Measurements from ENCODE around the gene EBF4. TPM values are rescaled to one million over a fixed set of nuclear protein-coding genes. Genes with fewer than 3 reads are reported as not detected.

The EBF4 gene
- polyA plus RNA-seq, 1 experiment, result 0.60 TPM

DNA sequence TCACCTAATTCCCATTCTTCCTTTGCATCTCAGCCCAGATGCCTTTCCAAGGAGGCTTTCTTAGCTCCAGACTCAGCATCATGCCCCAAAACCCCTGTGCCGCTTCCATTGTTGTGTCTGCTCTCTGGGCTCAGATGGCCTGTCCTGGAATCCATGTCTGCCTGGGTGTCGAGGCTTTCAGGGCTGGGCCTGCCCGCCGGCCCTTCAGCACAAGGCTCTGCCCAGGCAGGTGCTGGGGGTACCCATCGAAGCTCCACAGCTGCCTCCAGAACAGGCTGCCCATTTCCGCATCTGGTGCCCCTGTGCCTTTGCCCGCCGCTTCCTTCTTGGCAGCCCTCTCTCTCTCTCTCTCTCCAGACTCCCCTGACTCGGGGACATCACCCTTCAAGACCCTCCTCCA, 106.7 kb downstream of the EBF4 start:
- ChIA-PET CTCF (no interaction called here), POLR2A (no interaction called here)
- DNase-seq (ENCODE audit: low read depth, low spot score), result no peak
- peaks cover 5% of the 10 kb centered on the region for H3K9me3 ChIP-seq (ENCODE audit: control insufficient read depth, insufficient read depth, low read length)
- TF ChIP-seq, protein P1, sequence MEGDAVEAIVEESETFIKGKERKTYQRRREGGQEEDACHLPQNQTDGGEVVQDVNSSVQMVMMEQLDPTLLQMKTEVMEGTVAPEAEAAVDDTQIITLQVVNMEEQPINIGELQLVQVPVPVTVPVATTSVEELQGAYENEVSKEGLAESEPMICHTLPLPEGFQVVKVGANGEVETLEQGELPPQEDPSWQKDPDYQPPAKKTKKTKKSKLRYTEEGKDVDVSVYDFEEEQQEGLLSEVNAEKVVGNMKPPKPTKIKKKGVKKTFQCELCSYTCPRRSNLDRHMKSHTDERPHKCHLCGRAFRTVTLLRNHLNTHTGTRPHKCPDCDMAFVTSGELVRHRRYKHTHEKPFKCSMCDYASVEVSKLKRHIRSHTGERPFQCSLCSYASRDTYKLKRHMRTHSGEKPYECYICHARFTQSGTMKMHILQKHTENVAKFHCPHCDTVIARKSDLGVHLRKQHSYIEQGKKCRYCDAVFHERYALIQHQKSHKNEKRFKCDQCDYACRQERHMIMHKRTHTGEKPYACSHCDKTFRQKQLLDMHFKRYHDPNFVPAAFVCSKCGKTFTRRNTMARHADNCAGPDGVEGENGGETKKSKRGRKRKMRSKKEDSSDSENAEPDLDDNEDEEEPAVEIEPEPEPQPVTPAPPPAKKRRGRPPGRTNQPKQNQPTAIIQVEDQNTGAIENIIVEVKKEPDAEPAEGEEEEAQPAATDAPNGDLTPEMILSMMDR (IDR thresholded peaks at IDR 0.05; ENCODE audit: low read depth, low read length), result no peak
- peak overlapping the region; percentile 66 for H3K4me3 ChIP-seq (ENCODE audit: low read depth, low read length)
- H3K27me3 ChIP-seq (ENCODE audit: control insufficient read depth, insufficient read depth, low read length), result peaks cover 46% of the 10 kb centered on the region
- no peak overlapping the region for H3K27ac ChIP-seq (ENCODE audit: low read depth, low read length)

DNA sequence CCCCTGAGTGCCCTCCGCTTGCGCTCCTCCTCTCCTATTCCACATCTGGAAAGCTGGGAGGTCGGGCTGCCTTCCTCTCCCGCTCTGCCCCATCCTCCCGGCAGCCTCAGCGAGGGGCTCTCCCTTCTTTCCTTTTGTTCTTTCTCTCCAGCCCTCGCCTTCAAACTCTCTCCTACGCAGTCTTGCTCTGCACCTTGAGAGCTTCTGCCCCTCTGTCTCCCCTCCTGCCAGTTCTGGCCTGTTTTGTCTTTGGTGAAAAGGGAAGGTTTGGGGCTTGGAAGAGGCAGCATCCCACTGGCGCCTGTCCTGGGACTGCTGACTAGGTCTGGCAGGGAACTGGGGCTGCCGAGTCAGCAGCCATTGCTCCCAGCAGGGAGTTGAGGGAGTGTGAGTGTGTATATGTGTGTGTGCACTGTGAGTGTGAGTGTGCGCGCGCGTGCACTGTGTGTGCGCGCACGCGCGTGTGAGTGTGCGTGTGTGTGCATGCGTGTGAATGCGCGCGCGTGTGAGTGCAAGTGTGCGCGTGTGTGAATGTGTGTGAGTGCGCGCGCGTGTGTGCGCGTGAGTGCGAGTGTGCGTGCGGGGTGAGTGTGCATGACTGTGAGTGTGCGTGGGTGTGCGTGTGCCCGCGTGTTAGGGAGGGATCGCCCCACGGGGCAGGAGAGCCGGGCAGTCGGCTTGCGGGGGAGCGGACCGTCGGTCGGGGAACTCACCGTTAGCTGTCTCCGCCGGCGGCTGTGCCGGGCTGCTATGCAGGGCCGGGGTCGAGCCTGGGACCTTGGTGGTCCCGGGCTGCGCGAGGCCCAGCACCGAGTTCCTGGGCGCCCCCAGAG, 107.3 kb downstream of the EBF4 start:
- ChIA-PET POLR2A (no interaction called here), CTCF (interaction anchor here (1.2 kb wide), 1 partner anchor 52 kb away, joined by 5 read pairs; no protein-coding TSS in a partner anchor)
- Histone ChIP-seq H3K4me3 (ENCODE audit: low read depth, low read length) (peak overlapping the region; percentile 66), H3K27ac (ENCODE audit: low read depth, low read length) (no peak overlapping the region), H3K9me3 (ENCODE audit: control insufficient read depth, insufficient read depth, low read length) (peaks cover 5% of the 10 kb centered on the region), H3K27me3 (ENCODE audit: control insufficient read depth, insufficient read depth, low read length) (peaks cover 53% of the 10 kb centered on the region)
- DNase-seq (ENCODE audit: low read depth, low spot score), result no peak
- TF ChIP-seq, protein P1 (IDR thresholded peaks at IDR 0.05; ENCODE audit: low read depth, low read length), result no peak

DNA sequence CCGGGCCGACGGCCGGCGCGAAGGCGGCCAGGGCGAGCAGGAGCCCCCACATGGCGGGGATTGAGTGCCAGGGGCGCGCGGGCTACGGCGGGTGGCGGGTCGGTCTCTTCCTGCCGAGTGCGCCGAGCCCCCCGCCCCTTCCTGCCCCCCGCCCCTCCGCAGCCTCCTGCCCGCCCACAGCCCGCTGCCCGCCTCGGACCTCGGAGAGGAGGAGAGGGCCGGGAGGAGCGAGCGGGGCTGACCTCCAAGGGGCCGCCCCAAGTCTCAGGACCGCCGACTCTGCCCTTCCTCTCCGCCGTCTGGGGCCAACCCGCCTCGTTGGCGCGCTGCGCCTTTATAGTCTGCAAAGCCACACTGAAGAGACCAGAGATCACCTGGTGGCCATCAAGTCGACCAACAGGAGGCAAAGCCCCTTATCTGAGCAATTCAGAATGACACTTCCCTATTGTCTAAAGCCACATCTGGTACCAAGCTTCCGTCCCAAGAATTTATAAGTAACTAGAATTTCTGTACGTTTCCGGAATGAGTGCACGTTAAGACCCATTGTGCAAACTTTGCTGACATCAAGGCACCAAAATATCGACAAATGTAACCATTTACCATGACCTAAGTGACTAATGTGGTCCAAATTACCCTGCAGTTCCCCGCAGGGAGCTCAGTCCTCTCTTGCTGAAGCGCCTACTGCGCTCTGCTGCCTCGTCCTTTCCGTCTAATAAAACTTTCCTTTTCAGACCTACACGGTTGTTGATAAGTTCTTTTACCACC, 108.1 kb downstream of the EBF4 start, which contains the start of gene CPXM1:
CPXM1 (minus strand) TSS at position 107 of the 765 bp plus-strand sequence; CDS start at position 52, 55 bp downstream.
- CTCF ChIA-PET, result interaction anchor here (1.2 kb wide), 1 partner anchor 51 kb away, joined by 5 read pairs; no protein-coding TSS in a partner anchor
- DNase-seq (ENCODE audit: low read depth, low spot score), result no peak
- POLR2A ChIA-PET, result interaction anchor here (0.6 kb wide), 1 partner anchor 13 kb away, joined by 3 read pairs; no protein-coding TSS in a partner anchor
- TF ChIP-seq, protein P1 (IDR thresholded peaks at IDR 0.05; ENCODE audit: low read depth, low read length), result no peak
- no peak within 1 kb of the TSS for H3K27ac ChIP-seq (ENCODE audit: low read depth, low read length)
- H3K4me3 ChIP-seq (ENCODE audit: low read depth, low read length), result peak within 1 kb of the TSS; percentile 66
- H3K9me3 ChIP-seq (ENCODE audit: control insufficient read depth, insufficient read depth, low read length), result peaks cover 5% of the 10 kb centered on the region
- peaks cover 61% of the 10 kb centered on the region for H3K27me3 ChIP-seq (ENCODE audit: control insufficient read depth, insufficient read depth, low read length)

DNA sequence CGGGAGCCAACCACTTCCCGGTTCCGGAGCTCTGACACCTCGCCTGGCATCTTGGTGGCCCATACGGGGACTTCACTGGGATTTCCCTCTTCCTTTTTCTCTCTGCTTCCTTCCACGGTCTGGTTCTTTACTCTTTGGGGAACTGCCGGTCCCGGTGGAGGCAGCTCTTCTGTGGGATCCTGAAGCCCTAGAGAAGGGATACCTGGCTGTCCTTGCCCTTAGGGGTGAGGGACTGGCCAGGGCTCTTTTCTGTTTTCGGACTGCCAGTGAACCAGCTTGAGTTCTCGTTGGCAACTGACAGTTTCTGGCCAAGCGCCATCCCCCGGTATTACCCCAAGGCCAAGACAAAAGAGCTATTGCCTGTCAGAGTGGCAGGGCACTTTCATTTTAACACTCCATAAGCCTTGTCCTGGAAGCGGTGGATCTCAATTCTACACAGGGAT, 108.7 kb downstream of the EBF4 start:
- no peak overlapping the region for H3K27ac ChIP-seq (ENCODE audit: low read depth, low read length)
- H3K9me3 ChIP-seq (ENCODE audit: control insufficient read depth, insufficient read depth, low read length), result peaks cover 5% of the 10 kb centered on the region
- TF ChIP-seq, protein P1 (IDR thresholded peaks at IDR 0.05; ENCODE audit: low read depth, low read length), result no peak
- ChIA-PET CTCF (interaction anchor here (1.2 kb wide), 1 partner anchor 51 kb away, joined by 5 read pairs; no protein-coding TSS in a partner anchor), POLR2A (interaction anchor here (0.6 kb wide), 1 partner anchor 13 kb away, joined by 3 read pairs; no protein-coding TSS in a partner anchor)
- peaks cover 63% of the 10 kb centered on the region for H3K27me3 ChIP-seq (ENCODE audit: control insufficient read depth, insufficient read depth, low read length)
- peak overlapping the region; percentile 45 for H3K4me3 ChIP-seq (ENCODE audit: low read depth, low read length)
- no peak for DNase-seq (ENCODE audit: low read depth, low spot score)
